Rectal smooth muscle tissue (tissue), 1 donor: ENCODE data around the gene CDH13.

Experiments
- H3K27ac ChIP-seq: one replicate; pipeline ENCODE4 v1.7.0; 2013; ENCODE audit warnings: low read depth, low read length, inconsistent platforms
- H3K27me3 ChIP-seq: one replicate; pipeline ENCODE4 v1.7.0; 2013; ENCODE audit warnings: low read length; ENCODE audit not compliant: control insufficient read depth, insufficient read depth
- H3K36me3 ChIP-seq: one replicate; pipeline ENCODE4 v1.7.0; 2013; ENCODE audit warnings: low read length; ENCODE audit not compliant: control insufficient read depth, insufficient read depth
- H3K4me1 ChIP-seq: one replicate; pipeline ENCODE4 v1.7.0; 2013; ENCODE audit warnings: low read length; ENCODE audit not compliant: control insufficient read depth, insufficient read depth
- H3K4me3 ChIP-seq: one replicate; pipeline ENCODE4 v1.7.0; 2013; ENCODE audit warnings: low read length
- H3K9ac ChIP-seq: one replicate; pipeline ENCODE4 v1.7.0; 2013; ENCODE audit warnings: low read length

CDH13 gene

GRCh38 chr16:83070416-83071209, 443.8 kb downstream of the CDH13 start:
- Histone ChIP-seq H3K9ac (no peak overlapping the region), H3K27ac (no peak overlapping the region), H3K27me3 (no peaks in the 10 kb centered on the region), H3K36me3 (no peaks in the 10 kb centered on the region), H3K4me3 (no peak overlapping the region), H3K4me1 (no peaks in the 10 kb centered on the region)

GRCh38 chr16:83075956-83076355, 449.2 kb downstream of the CDH13 start:
- H3K4me1 ChIP-seq = no peaks in the 10 kb centered on the region

GRCh38 chr16:83083361-83083760, 456.6 kb downstream of the CDH13 start:
- Histone ChIP-seq H3K4me3 (no peak overlapping the region), H3K27ac (no peak overlapping the region), H3K4me1 (no peaks in the 10 kb centered on the region), H3K36me3 (no peaks in the 10 kb centered on the region), H3K9ac (no peak overlapping the region), H3K27me3 (no peaks in the 10 kb centered on the region)

More at GRCh38 chr16:83075956-83076355, 449.2 kb downstream of the CDH13 start:
- H3K4me3 ChIP-seq = no peak overlapping the region
- no peak overlapping the region for H3K9ac ChIP-seq
- H3K36me3 ChIP-seq = no peaks in the 10 kb centered on the region
- H3K27ac ChIP-seq = no peak overlapping the region
- H3K27me3 ChIP-seq = no peaks in the 10 kb centered on the region

- Histone ChIP-seq H3K27ac (no peak overlapping the region), H3K4me3 (no peak overlapping the region), H3K36me3 (no peaks in the 10 kb centered on the region), H3K9ac (no peak overlapping the region), H3K27me3 (no peaks in the 10 kb centered on the region), H3K4me1 (no peaks in the 10 kb centered on the region)
Measured at GRCh38 chr16:83085660-83086059, 458.9 kb downstream of the CDH13 start.

- no peaks in the 10 kb centered on the region for H3K27me3 ChIP-seq
- no peak overlapping the region for H3K4me3 ChIP-seq
- no peak overlapping the region for H3K9ac ChIP-seq
- H3K27ac ChIP-seq = no peak overlapping the region
- no peaks in the 10 kb centered on the region for H3K4me1 ChIP-seq
- no peaks in the 10 kb centered on the region for H3K36me3 ChIP-seq
Measured at GRCh38 chr16:83095941-83096692, 469.3 kb downstream of the CDH13 start.

GRCh38 chr16:83098536-83098935, 471.8 kb downstream of the CDH13 start:
- Histone ChIP-seq H3K9ac (no peak overlapping the region), H3K36me3 (no peaks in the 10 kb centered on the region), H3K27me3 (no peaks in the 10 kb centered on the region), H3K27ac (no peak overlapping the region), H3K4me3 (no peak overlapping the region), H3K4me1 (no peaks in the 10 kb centered on the region)

- Histone ChIP-seq H3K36me3 (no peaks in the 10 kb centered on the region), H3K4me1 (no peaks in the 10 kb centered on the region), H3K9ac (no peak overlapping the region), H3K4me3 (no peak overlapping the region), H3K27ac (no peak overlapping the region), H3K27me3 (no peaks in the 10 kb centered on the region)
Measured at GRCh38 chr16:83100679-83101078, 473.9 kb downstream of the CDH13 start.

- Histone ChIP-seq H3K4me3 (no peak overlapping the region), H3K9ac (no peak overlapping the region), H3K27ac (no peak overlapping the region), H3K36me3 (no peaks in the 10 kb centered on the region), H3K27me3 (no peaks in the 10 kb centered on the region), H3K4me1 (no peaks in the 10 kb centered on the region)
Measured at GRCh38 chr16:83102336-83102735, 475.6 kb downstream of the CDH13 start.

GRCh38 chr16:83105279-83106077, 478.7 kb downstream of the CDH13 start:
- Histone ChIP-seq H3K27ac (no peak overlapping the region), H3K4me3 (no peak overlapping the region), H3K36me3 (no peaks in the 10 kb centered on the region), H3K9ac (no peak overlapping the region), H3K4me1 (no peaks in the 10 kb centered on the region), H3K27me3 (no peaks in the 10 kb centered on the region)

- Histone ChIP-seq H3K4me3 (no peak overlapping the region), H3K27me3 (no peaks in the 10 kb centered on the region), H3K27ac (no peak overlapping the region), H3K36me3 (no peaks in the 10 kb centered on the region), H3K9ac (no peak overlapping the region), H3K4me1 (no peaks in the 10 kb centered on the region)
Measured at GRCh38 chr16:83109490-83110125, 482.8 kb downstream of the CDH13 start.

- no peaks in the 10 kb centered on the region for H3K27me3 ChIP-seq
- H3K4me1 ChIP-seq = no peaks in the 10 kb centered on the region
- no peaks in the 10 kb centered on the region for H3K36me3 ChIP-seq
- H3K27ac ChIP-seq = no peak overlapping the region
- no peak overlapping the region for H3K9ac ChIP-seq
- no peak overlapping the region for H3K4me3 ChIP-seq
Measured at GRCh38 chr16:83110269-83110668, 483.5 kb downstream of the CDH13 start.

- Histone ChIP-seq H3K27me3 (no peaks in the 10 kb centered on the region), H3K9ac (no peak overlapping the region), H3K27ac (no peak overlapping the region), H3K4me1 (no peaks in the 10 kb centered on the region), H3K4me3 (no peak overlapping the region), H3K36me3 (no peaks in the 10 kb centered on the region)
Measured at GRCh38 chr16:83113317-83113716, 486.5 kb downstream of the CDH13 start.
